Esophagus (tissue), 2 donors: ENCODE results near the gene CNN2. TPM values are rescaled to one million over a fixed set of nuclear protein-coding genes. Genes with fewer than 3 reads are reported as not detected.
A peak's percentile ranks its signal among the peaks of the same experiment; 100 is the strongest.

Experiments used
- H3K27ac ChIP-seq, 2 donors: one replicate each; pipeline ENCODE4 v1.5.1; 2013; ENCODE audit warnings: low read depth in 2 of 2, mild to moderate bottlenecking in 2 of 2, inconsistent platforms in 1 of 2, low read length in 1 of 2, moderate library complexity in 1 of 2
- H3K27me3 ChIP-seq, 2 donors: one replicate each; pipeline ENCODE4 v1.6.1; 2013; ENCODE audit warnings: low read length in 2 of 2, control low read depth in 1 of 2, mild to moderate bottlenecking in 1 of 2; ENCODE audit not compliant: insufficient read depth in 2 of 2, control insufficient read depth in 1 of 2
- H3K36me3 ChIP-seq, 2 donors: one replicate each; pipeline ENCODE4 v1.6.1; 2013; ENCODE audit warnings: low read length in 1 of 2; ENCODE audit not compliant: control insufficient read depth in 2 of 2, insufficient read depth in 2 of 2
- H3K4me1 ChIP-seq, 2 donors: one replicate each; pipeline ENCODE4 v1.6.1; 2013; ENCODE audit warnings: low read length in 1 of 2; ENCODE audit not compliant: control insufficient read depth in 2 of 2, insufficient read depth in 2 of 2
- H3K4me3 ChIP-seq, 2 donors: one replicate each; pipeline ENCODE4 v1.5.1; 2013; ENCODE audit warnings: low read length in 2 of 2, mild to moderate bottlenecking in 2 of 2, low read depth in 1 of 2, moderate library complexity in 1 of 2
- H3K9me3 ChIP-seq, 2 donors: one replicate each; pipeline ENCODE4 v1.6.1; 2013; ENCODE audit warnings: mild to moderate bottlenecking in 2 of 2, low read depth in 1 of 2, low read length in 1 of 2, moderate library complexity in 1 of 2; ENCODE audit not compliant: control insufficient read depth in 2 of 2, insufficient read depth in 1 of 2
- WGBS, 2 donors: extraction: QIAGEN DNeasy Blood & Tissue Kit; methylation state at CpG; one replicate each; pipeline ENCODE4 v1.1.7; 2013; 5-methylcytosine and 5-hydroxymethylcytosine counted together
- polyA plus RNA-seq, 2 donors: library from polyadenylated mRNA; stranded (reverse); fragments of 200-250 nt; gene quantifications; one replicate each; pipeline ENCODE4 v1.2.3, GENCODE V29; 2013
- donor health status: healthy with polysubstance abuse.
- donor health status: Bipolar disorder and iron deficiency.

The CNN2 gene
- polyA plus RNA-seq, 2 donors = 84.4 to 106 TPM

DNA sequence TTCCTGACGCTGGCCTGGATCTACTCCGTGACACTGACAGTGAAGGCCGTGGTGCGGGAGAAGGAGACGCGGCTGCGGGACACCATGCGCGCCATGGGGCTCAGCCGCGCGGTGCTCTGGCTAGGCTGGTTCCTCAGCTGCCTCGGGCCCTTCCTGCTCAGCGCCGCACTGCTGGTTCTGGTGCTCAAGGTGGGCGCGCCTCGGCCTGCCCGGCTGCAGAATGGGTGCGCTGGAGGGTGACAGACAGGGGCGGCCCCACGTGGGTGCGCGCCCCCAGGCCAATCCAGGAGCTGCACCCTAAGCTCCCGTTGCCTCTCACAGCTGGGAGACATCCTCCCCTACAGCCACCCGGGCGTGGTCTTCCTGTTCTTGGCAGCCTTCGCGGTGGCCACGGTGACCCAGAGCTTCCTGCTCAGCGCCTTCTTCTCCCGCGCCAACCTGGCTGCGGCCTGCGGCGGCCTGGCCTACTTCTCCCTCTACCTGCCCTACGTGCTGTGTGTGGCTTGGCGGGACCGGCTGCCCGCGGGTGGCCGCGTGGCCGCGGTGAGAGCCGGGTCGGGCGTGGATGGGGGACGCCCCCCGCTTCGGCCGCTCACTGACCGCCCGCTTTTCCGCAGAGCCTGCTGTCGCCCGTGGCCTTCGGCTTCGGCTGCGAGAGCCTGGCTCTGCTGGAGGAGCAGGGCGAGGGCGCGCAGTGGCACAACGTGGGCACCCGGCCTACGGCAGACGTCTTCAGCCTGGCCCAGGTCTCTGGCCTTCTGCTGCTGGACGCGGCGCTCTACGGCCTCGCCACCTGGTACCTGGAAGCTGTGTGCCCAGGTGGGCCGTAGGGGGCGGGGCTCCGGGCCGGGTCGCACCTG, 20.7 kb downstream of the CNN2 start:
- H3K27me3 ChIP-seq = no peaks in the 10 kb centered on the region
- H3K4me3 ChIP-seq = no peak overlapping the region
- 78 to 79% methylated on average over 75 to 77 of the region's 77 CpGs for WGBS, 2 donors
- peaks cover 0 to 19% of the 10 kb centered on the region in 2 donors for H3K4me1 ChIP-seq
- peaks cover 0 to 21% of the 10 kb centered on the region in 2 donors for H3K36me3 ChIP-seq
- H3K27ac ChIP-seq = peak overlapping the region in 1 of 2 donors; percentile 45
- no peaks in the 10 kb centered on the region for H3K9me3 ChIP-seq

DNA sequence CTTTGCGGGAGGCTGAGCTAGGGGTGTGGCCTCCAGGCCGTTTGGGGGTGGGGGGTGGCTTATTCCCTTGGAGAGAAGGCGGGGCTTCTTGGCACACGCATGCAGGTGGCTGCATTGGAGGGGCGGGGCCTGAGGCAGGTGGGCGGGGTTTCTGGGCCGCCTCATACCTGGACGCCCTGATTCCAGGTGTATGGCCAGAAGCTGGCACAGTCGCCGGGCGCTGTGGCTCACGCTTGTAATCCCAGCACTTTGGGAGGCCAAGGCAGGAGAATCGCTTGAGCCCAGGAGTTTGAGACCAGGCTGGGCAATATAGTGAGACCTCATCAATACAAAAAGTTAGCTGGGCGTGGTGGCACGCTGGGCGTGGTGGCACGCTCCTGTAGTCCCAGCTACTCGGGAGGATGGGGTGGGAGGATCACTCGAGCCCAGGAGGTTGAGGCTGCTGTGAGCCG, 21.3 kb downstream of the CNN2 start:
- H3K36me3 ChIP-seq = peaks cover 0 to 18% of the 10 kb centered on the region in 2 donors
- H3K9me3 ChIP-seq = no peaks in the 10 kb centered on the region
- peaks cover 0 to 12% of the 10 kb centered on the region in 2 donors for H3K4me1 ChIP-seq
- H3K27ac ChIP-seq = no peak overlapping the region
- no peaks in the 10 kb centered on the region for H3K27me3 ChIP-seq
- H3K4me3 ChIP-seq = no peak overlapping the region
- WGBS, 2 donors = 82 to 84% methylated on average over 20 of the region's 20 CpGs

DNA sequence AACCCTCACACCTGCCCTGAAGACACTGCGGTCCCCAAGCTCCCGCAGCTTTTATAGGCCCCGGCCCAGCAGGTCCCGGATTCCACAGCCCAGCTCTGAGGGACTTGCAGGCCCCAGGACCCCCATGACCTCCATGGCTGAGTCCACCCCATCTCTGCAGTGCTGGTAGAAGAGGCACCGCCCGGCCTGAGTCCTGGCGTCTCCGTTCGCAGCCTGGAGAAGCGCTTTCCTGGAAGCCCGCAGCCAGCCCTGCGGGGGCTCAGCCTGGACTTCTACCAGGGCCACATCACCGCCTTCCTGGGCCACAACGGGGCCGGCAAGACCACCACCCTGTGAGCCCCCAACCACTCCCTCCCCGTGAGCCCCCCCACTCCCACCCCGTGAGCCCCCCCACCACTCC, 22.7 kb downstream of the CNN2 start:
- WGBS, 2 donors = 88 to 94% methylated on average over 16 to 17 of the region's 17 CpGs
- Histone ChIP-seq H3K27me3 (no peaks in the 10 kb centered on the region), H3K36me3 (peaks cover 0 to 18% of the 10 kb centered on the region in 2 donors), H3K4me1 (peaks cover 0 to 10% of the 10 kb centered on the region in 2 donors), H3K9me3 (no peaks in the 10 kb centered on the region), H3K4me3 (no peak overlapping the region), H3K27ac (no peak overlapping the region)

DNA sequence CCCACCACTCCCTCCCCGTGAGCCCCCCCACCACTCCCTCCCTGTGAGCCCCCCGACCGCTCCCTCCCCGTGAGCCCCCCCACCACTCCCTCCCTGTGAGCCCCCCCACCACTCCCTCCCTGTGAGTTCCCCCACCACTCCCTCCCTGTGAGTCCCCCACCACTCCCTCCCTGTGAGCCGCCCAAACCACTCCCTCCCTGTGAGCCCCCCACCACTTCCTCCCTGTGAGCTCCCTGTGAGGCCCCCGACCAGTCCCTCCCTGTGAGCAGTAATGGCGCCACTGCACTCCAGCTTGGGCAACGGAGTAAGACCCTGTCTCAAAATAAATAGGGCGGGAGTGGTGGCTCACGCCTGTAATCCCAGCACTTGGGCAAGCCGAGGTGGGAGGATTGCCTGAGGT, 23.4 kb downstream of the CNN2 start:
- H3K4me3 ChIP-seq = no peak overlapping the region
- H3K9me3 ChIP-seq = no peaks in the 10 kb centered on the region
- peaks cover 0 to 10% of the 10 kb centered on the region in 2 donors for H3K4me1 ChIP-seq
- H3K27me3 ChIP-seq = no peaks in the 10 kb centered on the region
- 56 to 63% methylated on average over 8 to 11 of the region's 11 CpGs for WGBS, 2 donors
- no peak overlapping the region for H3K27ac ChIP-seq
- H3K36me3 ChIP-seq = peaks cover 0 to 14% of the 10 kb centered on the region in 2 donors

DNA sequence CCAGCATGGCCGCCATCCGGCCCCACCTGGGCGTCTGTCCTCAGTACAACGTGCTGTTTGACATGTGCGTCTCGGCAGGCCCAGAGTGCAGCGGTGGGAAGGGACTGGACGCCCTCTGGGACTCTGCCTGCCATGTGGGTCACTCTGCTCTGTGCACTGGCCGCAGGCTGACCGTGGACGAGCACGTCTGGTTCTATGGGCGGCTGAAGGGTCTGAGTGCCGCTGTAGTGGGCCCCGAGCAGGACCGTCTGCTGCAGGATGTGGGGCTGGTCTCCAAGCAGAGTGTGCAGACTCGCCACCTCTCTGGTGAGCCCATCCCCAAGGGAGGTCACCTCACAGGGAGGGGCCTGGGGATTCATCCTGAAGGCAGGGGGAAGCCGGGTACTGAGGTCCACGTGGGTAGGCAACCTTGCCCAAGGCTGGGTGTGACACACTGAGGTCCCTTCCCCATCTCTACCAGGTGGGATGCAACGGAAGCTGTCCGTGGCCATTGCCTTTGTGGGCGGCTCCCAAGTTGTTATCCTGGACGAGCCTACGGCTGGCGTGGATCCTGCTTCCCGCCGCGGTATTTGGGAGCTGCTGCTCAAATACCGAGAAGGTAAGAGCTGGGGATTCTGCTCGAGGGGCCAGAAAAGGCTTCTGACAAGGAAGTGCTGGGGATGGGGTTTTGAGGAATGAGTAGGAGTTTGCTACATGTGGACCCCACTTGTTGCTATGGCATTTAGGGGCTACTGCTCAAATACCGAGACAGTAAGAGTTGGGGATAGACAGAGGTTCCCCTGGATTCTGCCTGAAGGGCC, 24.8 kb downstream of the CNN2 start:
- H3K36me3 ChIP-seq = peaks cover 0 to 14% of the 10 kb centered on the region in 2 donors
- no peaks in the 10 kb centered on the region for H3K27me3 ChIP-seq
- no peak overlapping the region for H3K27ac ChIP-seq
- H3K9me3 ChIP-seq = peaks cover under 1 to 4% of the 10 kb centered on the region in 2 donors
- H3K4me3 ChIP-seq = no peak overlapping the region
- H3K4me1 ChIP-seq = peaks cover 0 to 10% of the 10 kb centered on the region in 2 donors
- WGBS, 2 donors = 84 to 87% methylated on average over 31 of the region's 31 CpGs

DNA sequence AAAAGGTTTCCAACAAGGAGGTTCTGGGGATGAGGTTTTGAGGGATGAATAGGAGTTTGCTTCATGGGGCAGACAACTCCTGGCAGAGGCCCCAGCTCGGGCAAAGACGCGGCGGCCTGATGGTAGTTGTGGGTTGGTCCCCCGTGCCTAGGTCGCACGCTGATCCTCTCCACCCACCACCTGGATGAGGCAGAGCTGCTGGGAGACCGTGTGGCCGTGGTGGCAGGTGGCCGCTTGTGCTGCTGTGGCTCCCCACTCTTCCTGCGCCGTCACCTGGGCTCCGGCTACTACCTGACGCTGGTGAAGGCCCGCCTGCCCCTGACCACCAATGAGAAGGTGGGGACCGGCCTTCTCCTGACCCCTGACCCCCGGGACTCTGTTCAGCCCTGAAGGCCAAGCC, 25.4 kb downstream of the CNN2 start:
- Histone ChIP-seq H3K9me3 (peaks cover 6 to 10% of the 10 kb centered on the region in 2 donors), H3K36me3 (peaks cover 0 to 16% of the 10 kb centered on the region in 2 donors), H3K4me3 (no peak overlapping the region), H3K27me3 (no peaks in the 10 kb centered on the region), H3K27ac (no peak overlapping the region), H3K4me1 (peaks cover 0 to 8% of the 10 kb centered on the region in 2 donors)
- 81 to 89% methylated on average over 17 of the region's 17 CpGs for WGBS, 2 donors

DNA sequence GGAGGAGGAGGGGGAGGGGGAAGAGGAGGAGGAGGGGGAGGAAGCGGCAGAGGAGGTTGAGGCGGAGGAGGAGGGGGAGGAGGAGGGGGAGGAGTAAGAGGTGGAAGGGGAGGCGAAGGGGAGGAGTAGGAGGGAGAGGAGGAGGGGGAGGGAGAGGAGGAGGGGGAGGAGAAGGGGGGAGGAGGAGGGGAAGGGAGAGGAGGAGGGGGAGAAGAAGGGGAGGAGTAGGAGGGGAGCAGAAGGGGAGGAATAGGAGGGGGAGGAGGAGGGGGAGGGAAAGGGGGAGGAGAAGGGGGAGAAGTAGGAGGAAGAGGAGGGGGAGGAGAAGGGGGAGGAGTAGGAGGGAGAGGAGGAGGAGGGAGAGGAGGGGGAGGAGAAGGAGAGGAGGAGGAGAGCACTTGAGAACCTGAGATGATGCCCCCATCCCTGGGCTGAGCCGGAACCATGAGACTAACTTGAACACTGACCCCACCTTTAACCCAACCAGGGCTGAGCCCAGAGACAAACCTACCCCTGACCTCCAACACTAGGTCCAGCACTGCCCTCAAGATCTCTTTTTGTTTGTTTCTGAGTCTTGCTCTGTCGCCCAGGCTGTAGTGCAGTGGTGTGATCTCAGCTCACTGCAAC, 26.1 kb downstream of the CNN2 start:
- 75 to 85% methylated on average over 2 to 5 of the region's 5 CpGs for WGBS, 2 donors

DNA sequence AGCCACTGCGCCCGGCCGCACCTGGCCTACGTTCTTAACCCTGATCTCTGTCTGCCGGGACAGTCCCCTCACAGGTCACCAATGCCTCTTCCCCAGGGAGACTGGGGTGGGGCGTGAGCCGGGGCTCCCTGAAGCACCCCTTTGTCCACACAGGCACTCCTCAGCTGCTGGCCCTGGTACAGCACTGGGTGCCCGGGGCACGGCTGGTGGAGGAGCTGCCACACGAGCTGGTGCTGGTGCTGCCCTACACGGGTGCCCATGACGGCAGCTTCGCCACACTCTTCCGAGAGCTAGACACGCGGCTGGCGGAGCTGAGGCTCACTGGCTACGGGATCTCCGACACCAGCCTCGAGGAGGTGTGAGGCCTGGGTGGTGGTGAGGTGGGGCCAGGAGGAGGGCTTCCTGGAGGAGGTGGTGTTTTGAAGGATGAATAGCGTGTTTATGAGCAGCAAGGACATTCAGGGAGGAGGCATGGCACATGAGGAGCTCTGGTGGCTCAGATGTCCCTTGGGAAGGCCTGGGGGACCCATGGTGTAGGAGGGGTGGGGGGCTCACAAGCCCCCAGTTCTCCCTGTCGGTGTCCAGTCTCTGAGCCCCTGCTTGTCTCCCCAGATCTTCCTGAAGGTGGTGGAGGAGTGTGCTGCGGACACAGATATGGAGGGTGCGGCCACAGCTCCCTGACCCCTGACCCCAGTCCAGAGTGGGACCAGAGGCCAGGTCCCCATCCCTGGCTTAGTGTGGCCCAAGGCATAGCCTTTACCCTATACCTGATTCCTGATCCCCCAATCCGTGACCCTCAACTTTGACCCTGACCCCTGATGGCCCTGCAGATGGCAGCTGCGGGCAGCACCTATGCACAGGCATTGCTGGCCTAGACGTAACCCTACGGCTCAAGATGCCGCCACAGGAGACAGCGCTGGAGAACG, 27.0 kb downstream of the CNN2 start:
- peaks cover 18 to 24% of the 10 kb centered on the region in 2 donors for H3K9me3 ChIP-seq
- no peak overlapping the region for H3K27ac ChIP-seq
- peaks cover 0 to 13% of the 10 kb centered on the region in 2 donors for H3K36me3 ChIP-seq
- no peaks in the 10 kb centered on the region for H3K27me3 ChIP-seq
- no peaks in the 10 kb centered on the region for H3K4me1 ChIP-seq
- 87 to 90% methylated on average over 31 of the region's 31 CpGs for WGBS, 2 donors
- H3K4me3 ChIP-seq = no peak overlapping the region

More for the DNA sequence above, 26.1 kb downstream of the CNN2 start:
- Histone ChIP-seq H3K9me3 (peaks cover 11 to 16% of the 10 kb centered on the region in 2 donors), H3K27me3 (no peaks in the 10 kb centered on the region), H3K36me3 (peaks cover 0 to 13% of the 10 kb centered on the region in 2 donors), H3K27ac (no peak overlapping the region), H3K4me3 (no peak overlapping the region), H3K4me1 (peaks cover 0 to 1% of the 10 kb centered on the region in 2 donors)
